MCF 10A (cell line): Measurements from ENCODE around the gene ICE2. TPM values are rescaled to one million over a fixed set of nuclear protein-coding genes. Genes with fewer than 3 reads are reported as not detected.

Experiments used
- BruUV-seq: library from RNA; stranded (reverse); fragments of 400-500 nt; replicated peaks from 2 replicates; lab custom pipeline; 2021; lab: Mats Ljungman, UMichigan
- CTCF ChIA-PET: fragments of 300-600 bp; sonication (Branson Sonifier 250); formaldehyde crosslinking; extraction: SDS; loops from one replicate; lab custom pipeline; 2021; ENCODE audit warnings: antibody characterized with exemption, inconsistent platforms; lab: Yijun Ruan, JAX
- POLR2A ChIA-PET: fragments of 300-600, 350-650 bp; sonication (Branson Sonifier 250); formaldehyde crosslinking; extraction: SDS; loops from one replicate; lab custom pipeline; 2020; ENCODE audit warnings: antibody characterized with exemption, inconsistent platforms; lab: Yijun Ruan, JAX
- DNase-seq: peaks from one replicate; pipeline ENCODE4 v3.0.0-alpha.2; 2018; ENCODE audit not compliant: unreplicated experiment
- H3K27ac Mint-ChIP-seq: one replicate; pipeline ENCODE4 v1.8.0; 2022; ENCODE audit warnings: mild to moderate bottlenecking, low read depth, mixed read lengths; ENCODE audit not compliant: unreplicated experiment
- H3K27me3 Mint-ChIP-seq: one replicate; pipeline ENCODE4 v1.8.0; 2022; ENCODE audit warnings: mixed read lengths; ENCODE audit not compliant: insufficient read depth, unreplicated experiment
- H3K36me3 Mint-ChIP-seq: one replicate; pipeline ENCODE4 v1.8.0; 2022; ENCODE audit warnings: mild to moderate bottlenecking, moderate library complexity, mixed read lengths; ENCODE audit not compliant: insufficient read depth, unreplicated experiment
- H3K4me1 Mint-ChIP-seq: one replicate; pipeline ENCODE4 v1.8.0; 2022; ENCODE audit warnings: mixed read lengths; ENCODE audit not compliant: insufficient read depth, unreplicated experiment
- H3K4me3 Mint-ChIP-seq: one replicate; pipeline ENCODE4 v1.8.0; 2022; ENCODE audit warnings: mild to moderate bottlenecking, moderate library complexity, mixed read lengths; ENCODE audit not compliant: unreplicated experiment
- H3K9me3 Mint-ChIP-seq: one replicate; pipeline ENCODE4 v1.8.0; 2022; ENCODE audit warnings: mixed read lengths; ENCODE audit not compliant: unreplicated experiment
- intact Hi-C: fragments of 100-400 bp; cut with micrococcal nuclease; formaldehyde crosslinking; loops from 2 replicates; pipeline ENCODE4 v1.14.1; 2022
- total RNA-seq: library from RNA; stranded (reverse); gene quantifications from 2 replicates; pipeline ENCODE4 v1.2.3, GENCODE V29; 2022
- TF ChIP-seq, protein P1 (sequence below): fragments of 200-600 bp; IDR thresholded peaks from one replicate; pipeline ENCODE4 v1.8.0; 2022; ENCODE audit warnings: antibody characterized with exemption, mild to moderate bottlenecking; ENCODE audit not compliant: unreplicated experiment

Gene ICE2
- total RNA-seq, 1 experiment from 2014 or later = 57.9 TPM

DNA sequence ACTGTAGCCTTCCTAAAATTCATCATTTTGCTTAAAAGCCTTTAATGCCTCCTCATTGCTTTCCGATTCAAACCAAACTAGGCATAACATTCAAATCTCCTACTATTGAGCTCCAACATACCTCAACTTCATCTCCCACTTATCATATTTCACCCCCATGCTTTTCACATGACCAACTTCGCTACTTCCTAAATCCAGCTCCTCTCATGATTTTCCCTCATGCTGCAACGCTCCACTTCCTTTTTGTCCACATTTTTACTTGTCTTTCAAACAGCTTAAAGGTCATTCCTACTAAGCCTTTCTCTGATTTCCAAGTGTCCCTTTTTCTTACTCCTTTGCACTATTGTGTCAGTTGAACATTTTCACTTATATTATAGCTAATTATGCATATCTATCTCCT, 60.8 kb downstream of the ICE2 start:
- Mint-ChIP-seq H3K4me1 (peaks cover 29% of the 10 kb centered on the region), H3K27ac (no peak overlapping the region), H3K4me3 (no peak overlapping the region), H3K27me3 (no peaks in the 10 kb centered on the region), H3K36me3 (peaks cover 13% of the 10 kb centered on the region), H3K9me3 (no peaks in the 10 kb centered on the region)
- no TSS peak for BruUV-seq
- TF ChIP-seq, protein P1, sequence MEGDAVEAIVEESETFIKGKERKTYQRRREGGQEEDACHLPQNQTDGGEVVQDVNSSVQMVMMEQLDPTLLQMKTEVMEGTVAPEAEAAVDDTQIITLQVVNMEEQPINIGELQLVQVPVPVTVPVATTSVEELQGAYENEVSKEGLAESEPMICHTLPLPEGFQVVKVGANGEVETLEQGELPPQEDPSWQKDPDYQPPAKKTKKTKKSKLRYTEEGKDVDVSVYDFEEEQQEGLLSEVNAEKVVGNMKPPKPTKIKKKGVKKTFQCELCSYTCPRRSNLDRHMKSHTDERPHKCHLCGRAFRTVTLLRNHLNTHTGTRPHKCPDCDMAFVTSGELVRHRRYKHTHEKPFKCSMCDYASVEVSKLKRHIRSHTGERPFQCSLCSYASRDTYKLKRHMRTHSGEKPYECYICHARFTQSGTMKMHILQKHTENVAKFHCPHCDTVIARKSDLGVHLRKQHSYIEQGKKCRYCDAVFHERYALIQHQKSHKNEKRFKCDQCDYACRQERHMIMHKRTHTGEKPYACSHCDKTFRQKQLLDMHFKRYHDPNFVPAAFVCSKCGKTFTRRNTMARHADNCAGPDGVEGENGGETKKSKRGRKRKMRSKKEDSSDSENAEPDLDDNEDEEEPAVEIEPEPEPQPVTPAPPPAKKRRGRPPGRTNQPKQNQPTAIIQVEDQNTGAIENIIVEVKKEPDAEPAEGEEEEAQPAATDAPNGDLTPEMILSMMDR = no peak
- intact Hi-C loops = no loop called here
- POLR2A ChIA-PET = interaction anchor here (1.1 to 15.6 kb wide), 3 partner anchors 11 to 45 kb away, joined by 4 to 376 read pairs (median 91); partner anchors contain the start of gene ANXA2
- no peak for DNase-seq
- CTCF ChIA-PET = interaction anchor here (0.7 to 1.0 kb wide), 2 partner anchors 30 to 374 kb away, joined by 3 read pairs; no protein-coding TSS in a partner anchor

DNA sequence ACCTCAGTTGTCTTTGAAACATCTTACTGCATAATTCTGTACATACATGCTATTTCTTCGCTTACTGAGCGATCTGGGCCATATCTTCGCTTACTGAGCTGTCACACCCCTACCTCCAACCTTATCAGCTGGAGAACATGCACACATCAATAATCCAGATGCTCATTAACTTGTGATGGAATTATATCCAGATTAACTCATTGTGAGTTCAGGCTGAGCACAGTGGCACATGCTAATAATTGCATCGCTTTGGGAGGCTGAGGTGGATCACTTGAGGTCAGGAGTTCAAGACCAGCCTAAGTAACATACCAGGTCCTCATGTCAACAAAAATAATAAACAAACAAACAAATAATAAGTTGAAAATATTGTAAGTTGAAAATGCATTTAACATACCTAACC, 61.8 kb downstream of the ICE2 start:
- no peaks in the 10 kb centered on the region for H3K9me3 Mint-ChIP-seq
- H3K27ac Mint-ChIP-seq = no peak overlapping the region
- no TSS peak for BruUV-seq
- intact Hi-C loops = no loop called here
- TF ChIP-seq, protein P1 = no peak
- no peak for DNase-seq
- CTCF ChIA-PET = interaction anchor here (0.6 to 1.0 kb wide), 2 partner anchors 31 to 44 kb away, joined by 3 read pairs; no protein-coding TSS in a partner anchor
- H3K36me3 Mint-ChIP-seq = peaks cover 8% of the 10 kb centered on the region
- H3K27me3 Mint-ChIP-seq = no peaks in the 10 kb centered on the region
- H3K4me3 Mint-ChIP-seq = no peak overlapping the region
- peaks cover 29% of the 10 kb centered on the region for H3K4me1 Mint-ChIP-seq
- POLR2A ChIA-PET = interaction anchor here (7.2 to 15.6 kb wide), 2 partner anchors 10 to 20 kb away, joined by 91 to 376 read pairs; partner anchors contain the start of gene ANXA2

DNA sequence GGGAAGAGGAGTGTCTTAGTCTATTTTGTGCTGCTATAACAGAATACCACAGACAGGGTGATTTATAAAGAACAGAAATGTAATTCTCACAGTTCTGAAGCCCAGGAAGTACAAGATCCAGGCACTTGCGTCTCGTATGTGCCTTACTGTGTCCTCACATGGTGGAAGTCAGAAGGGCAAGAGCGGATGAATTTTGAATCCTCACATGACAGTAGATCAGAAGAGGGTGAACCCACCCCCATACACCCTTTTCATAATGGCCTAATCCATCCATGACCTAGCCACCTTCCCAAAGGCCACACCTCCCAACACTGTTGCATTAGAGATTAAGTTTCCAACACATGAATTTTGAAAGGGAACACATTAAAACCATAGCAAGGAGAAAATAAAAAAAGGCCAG, 62.5 kb downstream of the ICE2 start:
- intact Hi-C loops = no loop called here
- ChIA-PET CTCF (no interaction called here), POLR2A (no interaction called here)
- Mint-ChIP-seq H3K4me1 (peaks cover 29% of the 10 kb centered on the region), H3K9me3 (no peaks in the 10 kb centered on the region), H3K27me3 (no peaks in the 10 kb centered on the region), H3K27ac (no peak overlapping the region), H3K36me3 (peaks cover 6% of the 10 kb centered on the region), H3K4me3 (no peak overlapping the region)
- no peak for DNase-seq
- BruUV-seq = no TSS peak
- TF ChIP-seq, protein P1 = no peak

DNA sequence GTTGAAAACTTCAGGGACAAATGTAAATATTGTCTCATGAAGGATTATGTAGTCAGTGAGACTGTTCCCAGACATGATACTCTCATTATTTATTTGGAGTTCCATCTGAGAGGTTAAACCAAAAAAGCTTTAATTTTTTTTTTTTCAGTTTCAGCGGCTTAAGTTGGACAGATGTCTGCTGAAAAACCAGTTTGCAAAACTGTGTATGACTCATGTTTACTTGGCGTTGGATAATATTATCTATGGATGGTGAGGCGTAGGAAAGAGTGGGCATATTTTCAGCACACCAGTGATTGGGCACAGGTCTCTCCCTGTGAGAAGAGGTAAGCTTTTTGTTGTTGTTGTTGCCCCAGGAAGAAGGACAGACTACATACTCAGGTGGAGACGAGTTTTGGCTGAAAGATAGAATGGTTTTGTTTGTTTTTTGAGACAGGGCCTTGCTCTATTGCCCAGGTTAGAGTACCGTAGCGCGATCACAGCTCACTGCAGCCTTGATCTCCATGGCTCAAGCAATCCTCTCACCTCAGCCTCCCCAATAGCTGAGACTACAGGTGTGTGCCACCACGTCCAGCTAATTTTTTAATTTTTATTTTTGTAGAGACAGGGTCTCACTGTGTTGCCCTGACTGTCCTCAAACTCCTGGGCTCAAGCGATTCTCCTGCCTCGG, 64.8 kb downstream of the ICE2 start:
- ChIA-PET POLR2A (interaction anchor here (0.6 to 11.6 kb wide), 8 partner anchors 9 to 65 kb away, joined by 3 to 238 read pairs (median 4); partner anchors contain the start of genes ANXA2 and ICE2), CTCF (interaction anchor here (0.6 to 1.2 kb wide), 3 partner anchors 13 to 204 kb away, joined by 3 read pairs; no protein-coding TSS in a partner anchor)
- TF ChIP-seq, protein P1 = no peak
- DNase-seq = peak; percentile 68
- Mint-ChIP-seq H3K36me3 (no peaks in the 10 kb centered on the region), H3K27ac (peak overlapping the region; percentile 63), H3K4me1 (peaks cover 17% of the 10 kb centered on the region), H3K27me3 (no peaks in the 10 kb centered on the region), H3K9me3 (no peaks in the 10 kb centered on the region), H3K4me3 (no peak overlapping the region)
- BruUV-seq = no TSS peak
- intact Hi-C loops = no loop called here
